ENCODE results near the gene LCN10.
"Not testable (repeated sequence)": the region's sequence is repeated elsewhere in the genome, so short reads cannot be mapped to it uniquely, and the experiment has no call there.

The LCN10 gene

DNA sequence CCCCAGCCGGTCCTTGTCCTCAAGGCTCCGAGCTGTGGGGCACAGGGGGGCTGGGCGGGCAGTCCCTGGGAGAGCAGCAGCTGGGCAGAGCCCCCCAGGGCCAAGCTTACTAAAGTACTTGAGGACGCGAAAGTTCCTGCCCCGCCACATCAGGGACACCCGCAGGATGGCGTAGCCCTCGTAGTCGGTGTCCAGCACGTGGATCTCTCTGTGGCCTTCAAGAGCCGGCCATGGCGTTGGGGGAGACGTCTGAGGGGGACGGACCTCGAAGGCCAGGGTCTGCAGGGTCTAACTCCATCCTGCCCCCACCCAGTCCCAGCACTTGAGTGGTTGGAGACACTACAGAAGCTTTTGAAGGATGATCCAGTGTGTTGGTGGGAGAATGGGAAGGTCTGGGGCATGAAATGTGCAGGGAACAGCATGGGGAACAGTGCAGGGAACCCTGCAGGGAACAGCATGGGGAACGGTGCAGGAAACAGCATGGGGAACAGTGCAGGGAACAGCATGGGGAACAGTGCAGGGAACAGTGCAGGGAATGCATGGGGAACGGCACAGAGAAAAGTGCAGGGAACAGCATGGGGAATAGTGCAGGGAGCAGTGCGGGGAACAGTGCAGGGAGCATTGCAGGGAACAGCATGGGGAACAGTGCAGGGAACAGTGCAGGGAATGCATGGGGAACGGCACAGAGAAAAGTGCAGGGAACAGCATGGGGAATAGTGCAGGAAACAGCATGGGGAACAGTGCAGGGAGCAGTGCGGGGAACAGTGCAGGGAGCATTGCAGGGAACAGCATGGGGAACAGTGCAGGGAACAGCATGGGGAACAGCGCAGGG, 12.8 kb upstream of the LCN10 start:
- H3K9ac ChIP-seq (ENCODE audit: low read depth in 1 of 2, low read length in 2 of 2); H3K36me3 ChIP-seq (ENCODE audit: control insufficient read depth in 1 of 2, insufficient read depth in 2 of 2, low read length in 2 of 2); H3K27me3 ChIP-seq (ENCODE audit: control insufficient read depth in 1 of 2, insufficient read depth in 2 of 2, low read length in 2 of 2): not testable (repeated sequence)

DNA sequence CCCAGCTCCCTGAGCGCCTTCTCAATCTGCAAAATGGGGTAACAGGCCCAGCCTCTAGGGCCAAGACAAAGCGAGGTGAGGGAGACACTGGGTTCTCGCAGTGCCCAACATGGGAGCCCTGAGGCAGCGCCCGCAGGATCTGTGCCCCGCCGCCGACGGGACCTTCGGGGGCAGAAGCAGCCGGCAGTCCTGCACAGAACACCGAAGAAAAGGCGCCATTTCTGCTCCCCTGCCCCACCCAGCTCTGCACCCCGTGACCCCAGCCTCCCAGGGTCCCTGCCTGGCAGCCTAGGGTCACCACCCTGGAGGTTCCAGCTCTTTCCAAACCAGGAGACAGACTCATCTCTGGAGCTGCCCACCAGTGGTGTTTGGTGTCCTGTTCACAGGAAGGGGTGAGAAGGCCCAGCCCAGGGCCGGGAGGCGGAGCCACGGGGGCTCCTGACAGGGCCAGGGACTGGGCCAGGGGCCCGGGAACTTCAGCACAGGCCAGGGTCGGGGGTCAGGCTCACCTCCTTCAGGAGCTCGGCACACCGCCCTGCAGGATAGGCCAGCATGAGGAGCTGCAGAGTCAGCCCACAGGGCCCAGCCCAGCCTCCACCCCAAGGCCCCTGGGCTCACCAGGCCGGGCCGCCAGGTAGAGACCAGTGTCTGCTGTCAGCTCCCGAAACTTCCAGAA, 12.0 kb upstream of the LCN10 start:
- no peaks in the 10 kb centered on the region for H3K4me1 ChIP-seq (ENCODE audit: control insufficient read depth in 1 of 2, insufficient read depth in 2 of 2, low read length in 2 of 2)
- H3K9me3 ChIP-seq (ENCODE audit: control insufficient read depth in 1 of 2, low read length in 2 of 2) = peaks cover 7 to 12% of the 10 kb centered on the region in 2 donors
- no peaks in the 10 kb centered on the region for H3K36me3 ChIP-seq (ENCODE audit: control insufficient read depth in 1 of 2, insufficient read depth in 2 of 2, low read length in 2 of 2)
- H3K9ac ChIP-seq (ENCODE audit: low read depth in 1 of 2, low read length in 2 of 2) = no peak overlapping the region
- no peak overlapping the region for H3K27ac ChIP-seq (ENCODE audit: low read depth, low read length)
- H3K4me3 ChIP-seq (ENCODE audit: low read depth in 1 of 2, low read length in 2 of 2) = no peak overlapping the region
- no peaks in the 10 kb centered on the region for H3K27me3 ChIP-seq (ENCODE audit: control insufficient read depth in 1 of 2, insufficient read depth in 2 of 2, low read length in 2 of 2)

More for the DNA sequence above, 12.8 kb upstream of the LCN10 start:
- H3K9me3 ChIP-seq (ENCODE audit: control insufficient read depth in 1 of 2, low read length in 2 of 2) = peaks cover 7 to 12% of the 10 kb centered on the region in 2 donors
- not testable (repeated sequence) for H3K27ac ChIP-seq (ENCODE audit: low read depth, low read length); H3K4me3 ChIP-seq (ENCODE audit: low read depth in 1 of 2, low read length in 2 of 2); H3K4me1 ChIP-seq (ENCODE audit: control insufficient read depth in 1 of 2, insufficient read depth in 2 of 2, low read length in 2 of 2)

DNA sequence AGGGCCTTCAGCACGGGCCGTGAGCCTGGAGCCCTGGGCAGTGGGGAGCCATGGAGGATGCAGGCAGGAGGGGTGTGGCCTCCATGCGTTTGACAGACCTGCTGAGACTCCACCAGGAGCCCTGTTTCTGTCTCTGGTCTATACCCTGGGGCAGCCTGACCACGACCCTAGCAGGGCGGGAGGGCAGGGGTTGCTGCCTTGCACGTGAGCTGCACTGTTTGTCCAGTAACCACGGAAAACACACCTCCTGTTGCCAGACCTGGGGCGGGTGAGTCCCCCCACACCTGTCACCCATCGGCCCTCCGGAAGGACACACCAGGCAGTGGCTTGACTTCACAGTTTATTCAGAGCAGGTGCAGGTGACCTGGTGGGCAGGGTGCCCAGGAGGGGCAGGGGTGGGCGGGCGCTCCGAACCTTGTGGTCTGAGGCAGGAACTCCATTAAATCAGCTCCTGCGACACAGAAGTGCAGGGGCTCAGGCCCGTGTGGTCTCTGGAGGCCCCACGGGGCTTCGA, 11.4 kb upstream of the LCN10 start:
- no peak overlapping the region for H3K27ac ChIP-seq (ENCODE audit: low read depth, low read length)
- no peak overlapping the region for H3K9ac ChIP-seq (ENCODE audit: low read depth in 1 of 2, low read length in 2 of 2)
- H3K36me3 ChIP-seq (ENCODE audit: control insufficient read depth in 1 of 2, insufficient read depth in 2 of 2, low read length in 2 of 2) = no peaks in the 10 kb centered on the region
- no peaks in the 10 kb centered on the region for H3K27me3 ChIP-seq (ENCODE audit: control insufficient read depth in 1 of 2, insufficient read depth in 2 of 2, low read length in 2 of 2)
- peaks cover 0 to 2% of the 10 kb centered on the region in 2 donors for H3K4me1 ChIP-seq (ENCODE audit: control insufficient read depth in 1 of 2, insufficient read depth in 2 of 2, low read length in 2 of 2)
- H3K4me3 ChIP-seq (ENCODE audit: low read depth in 1 of 2, low read length in 2 of 2) = no peak overlapping the region
- H3K9me3 ChIP-seq (ENCODE audit: control insufficient read depth in 1 of 2, low read length in 2 of 2) = peaks cover 7 to 12% of the 10 kb centered on the region in 2 donors

DNA sequence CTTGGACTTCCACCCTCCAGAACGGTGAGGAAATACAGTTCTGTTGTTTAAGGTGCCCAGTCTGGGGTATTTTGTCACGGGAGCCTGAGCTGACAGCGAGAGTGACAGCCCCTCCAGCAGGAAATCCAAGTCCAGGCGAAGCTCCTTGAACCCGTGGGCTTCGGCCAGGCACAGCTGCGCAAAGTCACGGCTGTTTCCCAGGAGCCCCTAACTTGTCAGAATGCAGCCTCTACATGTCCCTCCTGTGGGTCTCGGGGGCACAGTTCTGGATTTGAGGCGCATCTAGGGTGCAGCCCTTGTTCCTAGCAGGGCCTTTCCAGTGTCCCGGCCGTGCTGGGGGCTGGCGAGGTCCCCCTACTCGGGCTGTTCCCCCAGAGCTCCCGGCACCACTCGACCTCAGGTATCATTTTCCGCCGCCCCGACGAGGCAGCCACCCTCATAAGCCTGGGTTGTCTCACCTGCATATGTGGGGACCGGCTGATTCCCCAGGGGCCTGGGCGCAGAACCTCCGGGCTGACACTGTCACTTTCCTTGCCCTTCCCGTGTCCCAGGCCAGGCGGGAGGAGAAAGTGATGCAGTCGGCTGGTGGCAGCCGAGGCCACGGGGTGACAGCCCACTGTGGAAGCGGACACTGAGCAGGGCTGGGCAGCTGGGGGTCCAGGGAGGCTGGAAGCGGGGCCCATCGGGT, 10.8 kb upstream of the LCN10 start:
- H3K4me1 ChIP-seq (ENCODE audit: control insufficient read depth in 1 of 2, insufficient read depth in 2 of 2, low read length in 2 of 2) = peaks cover 0 to 3% of the 10 kb centered on the region in 2 donors
- no peak overlapping the region for H3K4me3 ChIP-seq (ENCODE audit: low read depth in 1 of 2, low read length in 2 of 2)
- H3K36me3 ChIP-seq (ENCODE audit: control insufficient read depth in 1 of 2, insufficient read depth in 2 of 2, low read length in 2 of 2) = no peaks in the 10 kb centered on the region
- no peak overlapping the region for H3K9ac ChIP-seq (ENCODE audit: low read depth in 1 of 2, low read length in 2 of 2)
- peaks cover 7 to 12% of the 10 kb centered on the region in 2 donors for H3K9me3 ChIP-seq (ENCODE audit: control insufficient read depth in 1 of 2, low read length in 2 of 2)
- H3K27me3 ChIP-seq (ENCODE audit: control insufficient read depth in 1 of 2, insufficient read depth in 2 of 2, low read length in 2 of 2) = no peaks in the 10 kb centered on the region
- no peak overlapping the region for H3K27ac ChIP-seq (ENCODE audit: low read depth, low read length)

DNA sequence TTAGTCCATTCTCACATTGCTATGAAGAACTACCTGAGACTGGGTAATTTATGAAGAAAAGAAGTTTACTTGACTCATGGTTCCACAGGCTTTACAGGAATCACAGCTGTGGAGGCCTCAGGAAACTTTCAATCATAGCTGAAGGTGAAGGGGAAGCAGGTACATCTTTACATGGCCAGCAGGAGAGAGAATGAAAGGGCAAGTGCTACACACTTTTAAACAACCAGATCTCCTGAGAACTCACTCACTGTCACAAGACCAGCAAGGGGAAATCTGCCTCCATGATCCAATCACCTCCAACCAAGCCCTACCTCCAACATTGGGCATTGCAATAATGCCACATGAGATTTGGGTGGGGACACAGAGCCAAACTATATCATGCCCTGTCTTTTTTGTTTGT, 9.1 kb upstream of the LCN10 start:
- Histone ChIP-seq H3K36me3 (ENCODE audit: control insufficient read depth in 1 of 2, insufficient read depth in 2 of 2, low read length in 2 of 2) (no peaks in the 10 kb centered on the region), H3K27me3 (ENCODE audit: control insufficient read depth in 1 of 2, insufficient read depth in 2 of 2, low read length in 2 of 2) (no peaks in the 10 kb centered on the region), H3K27ac (ENCODE audit: low read depth, low read length) (no peak overlapping the region), H3K4me3 (ENCODE audit: low read depth in 1 of 2, low read length in 2 of 2) (no peak overlapping the region), H3K9ac (ENCODE audit: low read depth in 1 of 2, low read length in 2 of 2) (no peak overlapping the region), H3K4me1 (ENCODE audit: control insufficient read depth in 1 of 2, insufficient read depth in 2 of 2, low read length in 2 of 2) (peaks cover 0 to 3% of the 10 kb centered on the region in 2 donors), H3K9me3 (ENCODE audit: control insufficient read depth in 1 of 2, low read length in 2 of 2) (peaks cover 7 to 12% of the 10 kb centered on the region in 2 donors)

DNA sequence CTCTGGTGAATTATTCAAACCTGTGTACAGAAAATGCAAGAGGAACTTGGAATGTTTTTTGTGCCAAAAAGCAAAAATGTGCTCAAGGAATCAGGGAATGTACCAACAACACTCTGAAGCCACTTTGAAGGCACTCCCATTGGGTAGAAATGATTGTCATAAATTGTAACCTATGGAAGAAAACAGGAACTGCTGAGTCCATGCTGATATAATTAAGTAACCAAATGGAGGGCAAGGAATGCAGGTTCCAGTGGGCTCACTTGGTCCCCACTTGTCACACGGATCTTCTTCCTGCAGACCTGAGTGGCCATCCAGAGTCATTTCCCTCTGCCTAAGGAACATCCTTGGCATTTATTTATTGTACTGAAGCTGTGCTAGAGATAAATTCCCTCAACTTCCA, 8.5 kb upstream of the LCN10 start:
- no peaks in the 10 kb centered on the region for H3K27me3 ChIP-seq (ENCODE audit: control insufficient read depth in 1 of 2, insufficient read depth in 2 of 2, low read length in 2 of 2)
- H3K27ac ChIP-seq (ENCODE audit: low read depth, low read length) = no peak overlapping the region
- no peak overlapping the region for H3K9ac ChIP-seq (ENCODE audit: low read depth in 1 of 2, low read length in 2 of 2)
- H3K36me3 ChIP-seq (ENCODE audit: control insufficient read depth in 1 of 2, insufficient read depth in 2 of 2, low read length in 2 of 2) = no peaks in the 10 kb centered on the region
- H3K4me3 ChIP-seq (ENCODE audit: low read depth in 1 of 2, low read length in 2 of 2) = no peak overlapping the region
- H3K9me3 ChIP-seq (ENCODE audit: control insufficient read depth in 1 of 2, low read length in 2 of 2) = peaks cover 7 to 12% of the 10 kb centered on the region in 2 donors
- peaks cover 0 to 3% of the 10 kb centered on the region in 2 donors for H3K4me1 ChIP-seq (ENCODE audit: control insufficient read depth in 1 of 2, insufficient read depth in 2 of 2, low read length in 2 of 2)

DNA sequence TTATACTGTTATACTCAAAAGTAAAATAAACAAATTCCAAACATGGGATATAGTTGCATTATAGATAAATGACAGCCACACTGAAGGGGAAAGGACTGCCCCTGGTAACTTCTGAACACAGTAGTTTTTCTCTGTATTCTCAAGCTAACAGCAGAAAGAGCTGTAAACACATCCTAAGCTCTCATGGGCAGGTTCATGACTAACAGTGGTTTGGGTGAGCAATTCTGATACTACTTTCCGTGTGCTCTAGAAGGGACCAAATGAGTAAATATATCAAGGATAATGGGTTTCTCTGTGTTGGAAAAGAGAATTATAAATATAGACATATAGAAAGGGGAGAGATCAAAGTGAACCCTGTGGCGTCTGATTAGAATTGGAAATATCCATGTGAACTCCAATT, 7.8 kb upstream of the LCN10 start:
- H3K4me1 ChIP-seq (ENCODE audit: control insufficient read depth in 1 of 2, insufficient read depth in 2 of 2, low read length in 2 of 2) = peaks cover 0 to 3% of the 10 kb centered on the region in 2 donors

DNA sequence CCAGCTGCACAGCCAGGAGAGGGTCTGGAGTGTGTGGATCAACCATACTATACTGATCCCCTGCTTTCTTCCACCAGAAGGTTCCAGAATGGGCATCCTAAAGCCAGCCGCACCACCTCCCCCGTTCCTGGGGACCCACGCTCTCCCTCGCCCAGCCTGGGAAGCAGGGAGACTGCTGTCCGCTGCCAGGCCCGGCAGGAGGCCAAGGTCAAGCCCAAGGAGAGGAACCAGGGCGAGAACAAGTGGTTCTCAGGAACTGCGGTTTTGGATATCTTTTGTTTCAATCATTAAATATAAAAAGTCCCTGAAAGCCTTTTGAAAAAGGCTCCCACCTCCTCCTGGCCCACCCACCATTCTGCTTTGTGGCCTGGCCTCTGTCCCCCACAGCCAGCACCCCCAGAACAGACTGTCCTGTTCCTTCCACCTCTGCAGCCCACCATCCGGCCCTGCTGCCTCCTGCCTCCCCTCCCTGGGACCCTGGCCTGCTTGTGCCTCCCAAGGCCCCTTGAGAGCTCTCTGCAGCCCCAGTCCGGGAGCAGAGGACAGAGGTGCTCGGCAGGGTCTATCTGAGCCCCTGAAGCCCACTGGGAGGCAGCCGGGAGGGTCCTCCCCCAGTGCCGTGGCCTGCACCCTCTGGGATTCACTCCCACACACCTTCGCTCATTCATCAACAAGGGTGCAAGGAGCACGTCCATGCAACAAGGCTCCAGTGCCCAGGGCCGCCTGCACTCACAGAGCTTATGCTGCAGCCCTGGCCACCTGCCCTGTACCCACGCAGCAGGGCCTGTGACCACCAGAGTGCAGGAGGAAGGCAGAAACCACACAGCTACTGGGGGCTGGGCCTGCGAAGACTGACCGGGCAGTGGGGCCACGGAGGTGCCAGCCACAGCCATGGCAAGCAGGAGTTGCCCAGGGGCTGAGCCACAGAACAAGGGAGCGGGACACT, 6.2 kb upstream of the LCN10 start:
- Histone ChIP-seq H3K4me3 (ENCODE audit: low read depth in 1 of 2, low read length in 2 of 2) (no peak overlapping the region), H3K9ac (ENCODE audit: low read depth in 1 of 2, low read length in 2 of 2) (no peak overlapping the region), H3K4me1 (ENCODE audit: control insufficient read depth in 1 of 2, insufficient read depth in 2 of 2, low read length in 2 of 2) (peaks cover 0 to 3% of the 10 kb centered on the region in 2 donors), H3K9me3 (ENCODE audit: control insufficient read depth in 1 of 2, low read length in 2 of 2) (peaks cover 3 to 12% of the 10 kb centered on the region in 2 donors), H3K36me3 (ENCODE audit: control insufficient read depth in 1 of 2, insufficient read depth in 2 of 2, low read length in 2 of 2) (no peaks in the 10 kb centered on the region), H3K27ac (ENCODE audit: low read depth, low read length) (no peak overlapping the region), H3K27me3 (ENCODE audit: control insufficient read depth in 1 of 2, insufficient read depth in 2 of 2, low read length in 2 of 2) (no peaks in the 10 kb centered on the region)

More for the DNA sequence above, 7.8 kb upstream of the LCN10 start:
- Histone ChIP-seq H3K27me3 (ENCODE audit: control insufficient read depth in 1 of 2, insufficient read depth in 2 of 2, low read length in 2 of 2) (no peaks in the 10 kb centered on the region), H3K9me3 (ENCODE audit: control insufficient read depth in 1 of 2, low read length in 2 of 2) (peaks cover 6 to 12% of the 10 kb centered on the region in 2 donors), H3K9ac (ENCODE audit: low read depth in 1 of 2, low read length in 2 of 2) (no peak overlapping the region), H3K4me3 (ENCODE audit: low read depth in 1 of 2, low read length in 2 of 2) (no peak overlapping the region), H3K36me3 (ENCODE audit: control insufficient read depth in 1 of 2, insufficient read depth in 2 of 2, low read length in 2 of 2) (no peaks in the 10 kb centered on the region), H3K27ac (ENCODE audit: low read depth, low read length) (no peak overlapping the region)

DNA sequence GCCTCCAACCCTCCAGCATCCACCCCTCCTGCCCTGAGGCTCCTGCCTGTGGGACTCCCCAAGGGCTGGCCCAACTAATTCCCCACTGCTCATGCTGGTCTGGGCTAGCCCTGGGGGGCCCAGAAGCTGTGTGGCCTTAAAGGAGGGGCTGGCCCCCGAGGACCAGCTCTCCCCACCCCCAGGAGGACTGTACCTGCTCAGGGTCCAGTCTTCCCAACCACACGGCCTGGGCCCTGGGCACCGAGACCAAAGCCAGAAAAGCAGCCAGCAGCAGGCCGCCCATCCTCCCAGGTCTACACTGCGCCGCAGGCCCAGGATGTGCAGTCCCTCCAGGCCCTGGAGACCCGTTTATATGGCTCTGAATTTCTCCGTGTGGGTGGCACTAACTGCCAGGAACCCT, 5.5 kb upstream of the LCN10 start, which contains the start of gene LCN6:
Gene LCN6, minus strand, starts transcription at position 325 of the 400 bp plus-strand sequence. Its CDS starts 42 bp downstream, at position 283.
- Histone ChIP-seq H3K4me1 (ENCODE audit: control insufficient read depth in 1 of 2, insufficient read depth in 2 of 2, low read length in 2 of 2) (peaks cover 0 to 3% of the 10 kb centered on the region in 2 donors), H3K36me3 (ENCODE audit: control insufficient read depth in 1 of 2, insufficient read depth in 2 of 2, low read length in 2 of 2) (no peaks in the 10 kb centered on the region), H3K4me3 (ENCODE audit: low read depth in 1 of 2, low read length in 2 of 2) (no peak within 1 kb of the TSS), H3K27me3 (ENCODE audit: control insufficient read depth in 1 of 2, insufficient read depth in 2 of 2, low read length in 2 of 2) (peaks cover 2 to 7% of the 10 kb centered on the region in 2 donors), H3K9me3 (ENCODE audit: control insufficient read depth in 1 of 2, low read length in 2 of 2) (peaks cover 3 to 12% of the 10 kb centered on the region in 2 donors), H3K27ac (ENCODE audit: low read depth, low read length) (no peak within 1 kb of the TSS), H3K9ac (ENCODE audit: low read depth in 1 of 2, low read length in 2 of 2) (no peak within 1 kb of the TSS)

All from duodenal mucosa (tissue), 2 donors.